ENCODE data around the gene EI24.

DNA sequence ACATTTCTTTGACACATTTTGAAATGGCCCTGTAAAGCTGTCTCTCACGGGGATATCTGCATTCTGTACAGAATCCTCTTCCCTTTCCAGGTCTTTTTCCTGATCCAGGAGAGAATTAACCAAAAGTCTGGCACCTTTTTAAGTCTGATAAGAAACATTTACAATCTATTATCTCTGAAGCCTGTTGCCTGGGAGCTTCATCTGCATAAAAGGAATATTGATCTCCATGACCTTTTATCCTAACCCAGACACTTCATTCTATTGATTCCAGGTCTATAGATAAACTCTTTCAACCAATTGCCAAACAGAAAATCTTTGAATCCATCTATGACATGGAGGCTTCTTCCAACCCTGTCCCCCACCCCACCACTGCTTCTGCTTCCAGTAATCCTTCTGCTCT lies 33.7 kb upstream of the EI24 start:
- TF ChIP-seq CTCF (IDR thresholded peaks at IDR 0.05): no peak
- TF ChIP-seq ZFX (IDR thresholded peaks at IDR 0.05; ENCODE audit: borderline replicate concordance): no peak

All from 22Rv1 (cell line).